Thyroid gland (tissue), 4 donors: ENCODE data around the gene AP2A2.

ENCODE experiments used
- CTCF ChIP-seq, 6 experiments: fragments of 200-600 bp in 3 of 6; fragments of 450-650 bp in 3 of 6; sonication (generic) in 3 of 6; IDR thresholded peaks; one replicate each; pipeline ENCODE4 v1.5.1; 2016 to 2019; ENCODE audit warnings: antibody characterized with exemption in 6 of 6, mild to moderate bottlenecking in 2 of 6, inconsistent platforms in 1 of 6, moderate library complexity in 1 of 6
- POLR2A ChIP-seq, 2 donors: fragments of 450-650 bp; IDR thresholded peaks; one replicate each; pipeline ENCODE4 v1.6.1; 2017; ENCODE audit warnings: antibody characterized with exemption in 2 of 2, mild to moderate bottlenecking in 2 of 2, moderate library complexity in 1 of 2

GRCh38 chr11:940496-941135 lies 14.9 kb downstream of the AP2A2 start:
- TF ChIP-seq CTCF (IDR thresholded peaks at IDR 0.05) (no peak), POLR2A (IDR thresholded peaks at IDR 0.05) (no peak)
